GM12872 (cell line): ENCODE data around the gene CLHC1.

Experiments used
- CTCF ChIP-seq: IDR thresholded peaks from 3 replicates; pipeline ENCODE4 v1.5.1; 2011; ENCODE audit warnings: low read depth, mild to moderate bottlenecking, low read length, moderate library complexity; ENCODE audit not compliant: insufficient read depth

Gene CLHC1

GRCh38 chr2:55245411-55245810 is 13.3 kb upstream of the CLHC1 start:
- no peak for TF ChIP-seq CTCF

- TF ChIP-seq CTCF = no peak
Observed at GRCh38 chr2:55242617-55243016, 10.5 kb upstream of the CLHC1 start.

GRCh38 chr2:55239656-55240222 is 7.6 kb upstream of the CLHC1 start:
- no peak for TF ChIP-seq CTCF

GRCh38 chr2:55236992-55237543 is 5.0 kb upstream of the CLHC1 start:
- no peak for TF ChIP-seq CTCF

GRCh38 chr2:55235724-55236538 is 3.8 kb upstream of the CLHC1 start:
- no peak for TF ChIP-seq CTCF

GRCh38 chr2:55233658-55233940 is 1.5 kb upstream of the CLHC1 start:
- no peak for TF ChIP-seq CTCF

GRCh38 chr2:55232863-55233657 is 967 bp upstream of the CLHC1 start:
- TF ChIP-seq CTCF = no peak
